HG03280 (cell line): ENCODE data around the gene FNDC3B.
"Not testable (repeated sequence)": the region's sequence is repeated elsewhere in the genome, so short reads cannot be mapped to it uniquely, and the experiment has no call there.

ENCODE experiments used
- ATAC-seq: cut with Tn5 transposase; IDR thresholded peaks from one replicate; pipeline ENCODE4 v1.9.1; 2021; ENCODE audit warnings: mild to moderate bottlenecking, moderate library complexity; ENCODE audit not compliant: unreplicated experiment

Gene FNDC3B

DNA sequence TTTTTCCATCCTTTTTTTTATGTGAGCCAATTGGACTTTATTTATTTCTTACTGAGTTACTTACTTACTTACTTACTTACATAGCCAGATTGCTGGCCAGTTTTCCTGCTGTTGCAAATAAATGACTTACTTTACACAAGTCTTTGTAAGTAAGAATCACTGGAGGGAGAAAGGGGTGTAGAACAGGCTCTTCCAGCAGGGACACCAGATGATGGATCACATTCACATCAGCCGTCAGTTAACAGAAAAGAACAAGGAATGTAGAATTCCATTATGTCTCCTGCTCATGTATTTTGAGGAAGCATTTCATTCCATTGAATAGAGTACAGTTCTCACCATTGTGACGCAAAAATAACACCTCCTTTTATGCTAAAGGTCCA lies 188.6 kb downstream of the FNDC3B start:
- no peak for ATAC-seq

DNA sequence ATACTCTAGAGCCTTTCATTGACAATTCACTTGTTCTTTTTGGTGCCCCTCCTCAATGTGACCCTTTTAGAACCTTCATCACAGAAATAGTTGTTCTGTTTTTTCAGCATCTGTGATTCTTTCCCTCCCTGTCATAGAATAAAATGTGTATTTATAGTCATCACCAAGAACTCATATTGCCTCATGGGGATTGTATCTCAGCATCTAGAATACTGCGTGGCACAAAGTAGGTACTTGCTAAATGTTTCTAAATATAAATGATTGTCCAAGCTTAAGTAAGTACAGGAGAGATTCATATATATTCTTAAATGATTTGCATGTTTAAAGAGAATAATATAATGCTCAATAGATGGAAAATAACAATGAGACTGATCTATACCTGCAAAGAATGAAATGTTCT lies 190.1 kb downstream of the FNDC3B start:
- ATAC-seq = no peak

DNA sequence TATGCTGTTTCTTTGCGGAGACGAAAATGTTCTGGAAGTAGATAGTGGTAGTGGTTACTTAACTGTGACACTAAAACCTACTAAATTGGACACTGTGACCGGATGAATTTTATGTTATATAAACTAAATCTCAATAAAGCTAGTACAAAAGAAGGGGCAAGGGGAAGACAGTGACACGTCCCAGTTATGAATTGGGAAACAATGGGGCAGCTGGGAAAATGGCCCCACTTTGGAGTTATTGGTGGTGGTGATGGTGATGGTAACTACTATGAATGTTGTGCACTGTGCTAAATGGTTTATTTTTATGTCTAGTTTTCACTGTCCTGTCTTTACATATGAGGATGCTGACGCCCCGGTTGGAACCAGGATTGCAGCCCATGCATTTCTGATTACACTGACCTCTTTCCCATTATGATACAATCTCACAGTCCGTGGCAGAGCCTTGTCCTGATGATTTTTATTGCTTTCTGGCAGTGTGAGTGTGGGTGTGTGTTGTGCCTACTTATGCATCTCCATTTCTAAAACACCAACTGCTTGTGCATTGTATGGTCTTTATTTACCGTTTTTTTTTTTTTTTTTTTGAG lies 192.0 kb downstream of the FNDC3B start:
- no peak for ATAC-seq

DNA sequence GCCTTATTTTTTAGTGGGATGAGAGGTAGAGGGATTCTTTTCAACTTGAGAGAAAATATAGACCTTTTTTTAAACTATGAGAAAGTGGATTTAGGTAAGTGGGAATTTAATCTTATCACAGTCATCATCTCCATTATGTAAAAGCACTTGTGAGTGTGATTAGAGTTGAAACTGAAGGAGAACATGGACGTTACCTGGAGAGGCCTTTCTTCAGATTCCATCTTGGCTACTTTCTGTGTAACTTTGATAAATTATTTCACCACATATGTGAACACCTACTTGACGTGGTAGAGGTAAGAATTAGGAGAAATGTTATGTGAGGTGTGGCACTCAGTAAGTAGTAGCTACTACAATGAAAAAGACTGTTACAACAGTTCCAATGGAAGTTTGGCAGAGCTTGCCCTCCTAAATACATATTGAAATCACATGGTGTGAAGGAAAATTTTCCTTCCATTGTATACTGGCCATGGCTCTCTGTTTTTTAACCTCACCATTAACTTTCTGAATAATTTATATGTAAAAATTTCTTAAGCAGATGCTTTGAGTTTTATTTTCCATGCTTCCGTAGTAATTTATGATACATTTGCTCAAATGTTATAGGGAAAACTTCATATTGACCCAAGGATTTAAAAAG lies 193.3 kb downstream of the FNDC3B start:
- no peak for ATAC-seq

DNA sequence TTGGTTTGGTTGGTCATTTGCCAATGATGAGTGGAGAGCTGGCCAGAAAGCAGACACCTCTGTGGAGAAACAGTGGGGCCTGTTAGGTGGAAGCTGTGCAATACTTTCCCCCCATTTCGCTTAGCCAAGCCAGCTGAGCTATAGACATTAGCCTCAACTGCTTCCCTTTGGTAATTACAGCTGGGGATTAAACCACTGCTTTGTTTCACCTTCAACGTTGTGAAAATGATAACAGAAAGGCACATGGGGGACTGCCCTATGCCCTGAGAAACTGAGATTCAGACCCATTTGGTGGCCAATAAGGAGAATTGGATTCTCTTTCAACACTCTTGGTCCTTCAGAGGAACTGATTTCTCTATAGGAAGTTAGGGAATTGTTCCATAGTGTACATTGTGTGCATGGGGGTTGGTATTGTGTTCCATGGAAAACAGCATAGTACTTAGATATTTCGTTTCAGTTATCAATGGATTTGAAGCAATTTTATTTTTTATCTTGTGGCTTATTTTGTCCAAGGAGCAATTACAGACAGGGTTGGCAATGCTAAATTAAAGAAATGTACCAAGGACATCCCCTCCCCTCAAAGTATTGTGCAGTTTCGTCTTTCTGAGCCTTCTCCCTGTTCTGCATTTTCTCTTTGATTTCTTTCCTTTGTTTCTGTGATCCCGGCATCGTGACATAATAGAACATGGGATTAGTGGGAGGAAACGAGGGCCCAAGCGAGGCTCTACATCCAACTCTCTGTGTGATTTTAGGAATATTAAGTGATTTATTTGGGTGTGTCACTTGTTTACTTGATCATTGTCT lies 194.3 kb downstream of the FNDC3B start:
- ATAC-seq = no peak

DNA sequence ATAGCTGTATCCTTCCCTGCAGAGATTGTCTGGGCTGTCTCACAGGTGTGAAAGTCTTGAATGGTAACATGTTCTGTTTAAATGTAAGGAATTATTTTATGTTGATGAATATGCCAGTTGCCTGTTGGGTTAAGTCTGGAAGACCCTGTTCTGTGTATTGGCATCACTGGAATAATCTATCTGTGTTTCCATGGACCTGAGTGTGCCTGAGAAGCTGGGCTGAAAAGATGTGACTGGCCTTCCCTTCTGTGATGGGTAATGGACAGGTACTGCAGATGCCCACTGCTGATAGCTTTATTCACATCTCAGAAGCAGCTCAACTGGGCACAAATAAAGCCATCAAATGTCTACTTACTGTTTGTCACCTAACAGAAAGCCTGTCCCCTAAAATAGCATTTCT lies 196.3 kb downstream of the FNDC3B start:
- ATAC-seq = no peak

DNA sequence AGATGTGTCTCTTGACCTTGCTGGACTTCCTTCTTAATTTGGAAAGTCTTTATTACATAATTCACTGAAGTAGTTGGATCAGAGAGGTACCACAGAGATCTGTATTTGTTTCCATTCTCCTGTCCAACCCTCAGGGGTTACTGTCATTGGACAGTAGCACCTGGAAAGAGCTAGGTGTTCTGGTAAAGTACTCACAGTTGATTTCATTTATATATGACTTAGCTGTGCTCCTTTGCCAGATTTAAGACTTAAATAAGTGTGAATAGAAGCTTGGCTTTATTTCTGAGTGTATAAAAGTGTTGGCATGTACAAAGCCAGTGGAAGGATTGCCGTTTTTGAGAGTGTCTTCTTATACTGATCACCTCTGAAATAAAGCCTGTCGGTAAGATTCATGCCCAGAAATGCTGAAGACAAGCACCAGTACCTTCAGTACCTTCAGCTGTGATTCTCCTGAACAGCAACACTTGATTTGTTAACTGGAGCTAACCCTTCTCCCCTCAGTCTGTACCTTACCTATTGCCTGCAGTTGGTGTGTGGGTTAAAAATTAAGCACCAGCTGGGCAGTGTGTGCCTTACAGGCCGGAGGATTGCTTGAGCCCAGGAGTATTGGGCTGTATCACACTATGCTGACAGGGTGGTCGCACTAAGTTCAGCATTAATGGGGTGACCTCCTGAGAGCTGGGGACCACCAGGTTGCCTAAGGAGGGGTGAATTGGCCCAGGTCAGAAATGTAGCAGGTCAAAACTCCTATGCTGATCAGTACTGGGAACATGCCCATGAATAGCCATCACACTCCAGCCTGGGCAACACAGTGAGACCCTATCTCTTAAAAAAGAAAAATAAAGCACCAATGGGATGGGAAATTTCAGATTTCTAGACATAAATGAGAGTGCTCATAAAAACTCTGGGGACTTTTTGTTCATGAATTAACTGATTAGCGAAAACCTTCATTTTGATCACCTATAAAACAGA lies 197.7 kb downstream of the FNDC3B start:
- ATAC-seq = no peak

DNA sequence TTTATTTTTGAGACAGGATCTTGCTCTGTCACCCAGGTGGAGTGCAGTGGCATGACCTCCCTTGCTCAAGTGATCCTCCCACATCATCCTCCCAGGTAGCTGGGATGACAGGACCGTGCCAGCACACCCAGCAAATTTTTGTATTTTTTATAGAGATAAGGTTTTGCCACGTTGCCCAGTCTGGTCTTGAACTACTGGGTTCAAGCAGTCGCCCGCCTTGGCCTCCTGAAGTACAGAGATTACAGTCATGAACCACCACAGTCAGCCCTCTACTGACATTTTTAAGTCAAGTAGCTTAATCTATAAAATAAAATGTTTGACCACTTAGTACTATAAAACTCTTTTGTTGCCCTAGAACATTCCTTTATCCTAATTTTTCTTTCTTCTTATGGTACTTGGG lies 198.8 kb downstream of the FNDC3B start:
- ATAC-seq = no peak

DNA sequence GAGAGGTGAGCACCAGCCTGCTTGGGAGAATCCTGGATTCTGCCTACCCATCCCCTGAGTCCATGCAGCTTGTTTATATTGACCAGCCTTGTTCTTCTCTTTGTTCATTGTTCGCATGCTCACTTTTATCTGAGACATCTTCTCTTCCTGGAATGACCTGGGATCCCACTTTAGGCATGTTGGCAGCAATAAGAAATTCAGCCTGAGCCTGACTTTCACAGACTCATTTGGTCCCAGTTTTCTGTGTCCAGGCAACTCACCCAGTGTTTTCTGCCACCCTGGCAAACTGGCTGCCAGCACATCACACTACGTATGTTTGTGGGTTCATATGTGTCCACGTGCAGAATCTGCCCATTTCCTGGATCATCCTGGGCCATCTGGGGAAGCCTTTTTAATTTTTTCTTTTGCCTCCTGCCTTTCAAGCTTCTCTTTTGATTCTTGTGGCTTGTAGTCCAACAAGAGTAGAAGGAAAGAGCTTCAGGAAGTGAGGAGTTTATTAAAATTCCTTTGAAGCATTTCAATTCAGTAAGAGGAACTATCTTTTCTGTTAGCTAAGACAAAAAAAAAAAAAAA lies 199.9 kb downstream of the FNDC3B start:
- no peak for ATAC-seq

DNA sequence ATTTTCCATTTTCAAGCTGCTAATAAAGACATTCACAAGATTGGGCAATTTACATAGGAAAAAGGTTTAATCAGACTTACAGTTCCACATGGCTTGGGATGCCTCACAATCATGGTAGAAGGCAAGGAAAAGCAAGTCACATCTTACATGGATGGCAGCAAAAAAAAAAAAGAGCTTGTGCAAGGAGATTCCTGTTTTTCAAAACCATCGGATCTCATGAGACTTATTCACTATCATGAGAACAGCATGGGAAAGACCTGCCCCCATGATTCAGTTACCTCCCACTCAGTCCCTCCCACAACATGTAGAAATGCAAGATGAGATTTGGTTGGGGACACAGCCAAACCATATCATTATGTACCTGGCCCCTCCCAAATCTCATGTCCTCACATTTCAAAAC lies 202.0 kb downstream of the FNDC3B start:
- ATAC-seq = no peak

DNA sequence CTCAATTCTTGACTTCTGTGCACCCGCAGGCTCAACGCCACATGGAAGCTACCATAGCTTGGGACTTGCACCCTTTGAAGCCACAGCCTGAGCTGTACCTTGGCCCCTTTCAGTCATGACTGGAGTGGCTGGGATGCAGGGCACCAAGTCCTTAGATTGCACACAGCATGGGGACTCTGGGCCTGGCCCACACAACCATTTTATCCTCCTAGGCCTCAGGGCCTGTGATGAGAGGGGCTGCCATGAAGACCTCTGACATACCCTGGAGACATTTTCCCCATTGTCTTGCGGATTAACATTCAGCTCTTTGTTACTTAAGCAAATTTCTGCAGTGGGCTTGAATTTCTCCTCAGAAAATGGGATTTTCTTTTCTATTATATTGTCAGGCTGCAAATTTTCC lies 203.1 kb downstream of the FNDC3B start:
- ATAC-seq = not testable (repeated sequence)

DNA sequence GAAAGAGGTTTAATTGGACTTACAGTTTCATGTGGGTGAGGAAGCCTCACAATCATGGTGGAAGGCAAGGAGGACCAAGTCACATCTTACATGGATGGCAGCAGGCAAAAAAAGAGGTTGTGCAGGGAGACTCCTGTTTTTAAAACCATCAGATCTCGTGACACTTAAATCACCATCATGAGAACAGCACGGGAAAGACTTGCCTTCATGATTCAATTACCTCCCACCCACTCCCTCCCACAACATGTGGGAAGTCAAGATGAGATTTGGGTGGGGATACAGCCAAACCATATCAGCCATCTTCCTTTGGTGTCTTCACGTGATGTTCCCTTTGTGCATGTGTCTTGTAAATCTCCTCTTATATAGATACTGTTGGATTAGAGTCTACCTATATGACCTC lies 204.0 kb downstream of the FNDC3B start:
- not testable (repeated sequence) for ATAC-seq

DNA sequence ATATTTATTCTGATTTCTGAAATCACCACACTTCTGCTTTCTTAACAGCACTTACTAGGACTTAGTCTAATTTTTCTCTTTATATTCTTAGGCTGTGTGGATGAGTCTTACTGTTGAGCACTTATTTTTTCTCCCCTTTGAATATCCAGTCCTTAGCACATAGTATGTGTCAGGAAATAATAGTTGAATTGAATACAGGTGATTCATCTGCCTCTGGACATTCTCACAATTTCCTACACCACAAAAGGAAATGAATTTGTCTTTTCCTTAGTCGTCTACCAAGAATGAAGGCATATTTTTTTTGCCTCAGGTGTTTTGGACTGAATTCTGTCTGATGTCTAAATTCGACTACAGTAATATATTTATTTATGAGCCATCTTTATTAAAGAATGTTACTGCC lies 204.6 kb downstream of the FNDC3B start:
- no peak for ATAC-seq

DNA sequence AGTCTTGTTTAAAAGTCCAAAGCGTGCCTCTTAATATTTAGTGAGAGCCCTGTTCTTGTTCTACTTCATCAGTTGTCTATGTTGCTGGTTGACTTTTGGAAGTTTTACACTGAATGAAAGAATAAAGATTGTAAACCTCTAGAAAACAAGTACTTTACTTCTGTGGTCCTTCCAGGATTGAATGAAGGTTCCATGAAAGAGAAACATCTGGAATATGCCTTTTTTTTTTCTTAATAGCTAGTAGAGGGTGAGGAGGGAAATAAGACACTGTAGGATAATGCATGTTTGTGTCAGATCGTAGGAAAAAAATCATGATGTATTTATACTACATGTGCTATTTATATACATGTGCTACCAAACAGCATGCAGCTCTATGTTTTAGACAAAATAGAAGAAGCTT lies 205.9 kb downstream of the FNDC3B start:
- no peak for ATAC-seq

DNA sequence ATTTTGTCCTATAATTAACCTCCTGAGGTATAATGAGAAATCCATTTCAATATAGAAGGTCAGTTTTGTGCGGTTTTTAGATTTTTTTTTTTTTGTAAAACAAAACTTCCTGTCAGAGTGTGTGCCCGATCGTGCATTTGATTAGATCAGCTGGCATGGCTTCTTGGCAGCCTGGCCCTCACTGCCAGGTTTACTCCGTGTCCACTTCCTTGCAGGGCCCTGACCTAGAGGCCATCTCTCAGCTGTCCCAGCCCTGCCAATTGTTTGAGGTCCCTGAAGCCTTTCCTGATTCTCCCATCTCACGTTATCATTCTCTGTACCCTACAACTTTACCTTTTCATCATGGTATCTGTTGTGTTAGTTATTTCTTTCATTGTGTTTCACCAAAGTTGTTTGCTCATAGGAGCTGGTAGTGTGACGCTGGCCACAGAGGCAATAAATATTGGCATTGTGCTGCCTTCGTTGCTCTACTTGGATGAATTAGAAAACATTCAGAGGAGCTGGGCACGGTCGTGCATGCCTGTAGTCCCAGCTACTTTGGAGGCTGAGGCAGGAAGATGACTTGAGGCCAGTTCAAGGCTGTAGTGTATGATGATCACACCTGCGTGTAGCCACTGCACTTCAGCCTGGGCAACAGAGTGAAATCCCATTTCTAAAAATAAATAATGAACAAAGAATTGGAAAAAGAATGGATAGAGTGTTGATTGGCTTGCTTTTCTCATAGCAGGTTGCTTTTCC lies 206.9 kb downstream of the FNDC3B start:
- ATAC-seq = no peak

DNA sequence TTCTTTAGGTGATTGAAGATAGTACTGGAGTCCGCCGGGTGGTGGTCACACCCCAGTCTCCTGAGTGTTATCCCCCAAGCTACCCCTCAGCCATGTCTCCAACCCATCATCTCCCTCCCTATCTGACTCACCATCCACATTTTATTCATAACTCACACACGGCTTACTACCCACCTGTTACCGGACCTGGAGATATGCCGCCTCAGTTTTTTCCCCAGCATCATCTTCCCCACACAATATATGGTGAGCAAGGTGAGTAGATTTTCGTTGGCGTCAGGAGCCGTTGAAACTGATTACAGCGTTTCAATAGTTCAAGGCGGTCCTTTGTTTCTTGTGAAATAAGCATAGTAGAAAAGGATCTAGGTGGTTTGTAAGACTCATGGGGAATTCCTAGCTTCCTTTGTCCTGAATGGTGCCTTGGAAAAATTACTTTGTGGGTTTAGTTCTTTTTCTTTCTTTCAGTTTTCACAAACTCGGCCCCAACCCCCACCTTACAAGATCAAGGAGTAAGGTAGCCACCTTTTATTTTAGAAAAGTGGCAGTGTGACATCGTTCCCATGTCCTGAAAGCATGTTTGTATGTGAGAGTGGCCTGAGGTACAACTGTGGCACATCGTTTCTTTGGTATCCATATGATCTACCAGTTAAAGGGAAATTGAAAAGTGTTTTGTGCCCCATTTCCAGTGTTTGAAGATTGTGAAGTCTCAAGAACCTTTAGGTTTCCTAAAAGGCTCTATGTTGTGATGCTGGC lies 208.3 kb downstream of the FNDC3B start:
- ATAC-seq = no peak

DNA sequence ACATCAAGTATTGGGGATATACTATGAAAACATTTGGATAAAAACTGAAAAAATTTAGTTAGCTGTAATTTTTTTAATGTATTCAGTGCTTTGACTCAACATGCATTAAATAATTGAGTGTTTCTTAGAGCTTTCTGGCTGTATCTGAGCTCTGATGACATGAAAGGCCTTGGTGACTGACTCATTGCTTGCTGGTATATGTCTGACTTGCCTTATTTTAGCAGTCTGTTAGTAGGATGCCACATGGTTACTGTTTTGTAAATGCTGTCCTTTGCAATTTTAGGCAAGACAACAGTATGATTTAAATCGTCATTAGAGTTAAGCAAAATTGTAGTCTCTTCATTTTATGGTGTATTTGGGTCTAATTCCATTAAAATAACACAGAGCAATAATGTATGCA lies 209.7 kb downstream of the FNDC3B start:
- no peak for ATAC-seq

DNA sequence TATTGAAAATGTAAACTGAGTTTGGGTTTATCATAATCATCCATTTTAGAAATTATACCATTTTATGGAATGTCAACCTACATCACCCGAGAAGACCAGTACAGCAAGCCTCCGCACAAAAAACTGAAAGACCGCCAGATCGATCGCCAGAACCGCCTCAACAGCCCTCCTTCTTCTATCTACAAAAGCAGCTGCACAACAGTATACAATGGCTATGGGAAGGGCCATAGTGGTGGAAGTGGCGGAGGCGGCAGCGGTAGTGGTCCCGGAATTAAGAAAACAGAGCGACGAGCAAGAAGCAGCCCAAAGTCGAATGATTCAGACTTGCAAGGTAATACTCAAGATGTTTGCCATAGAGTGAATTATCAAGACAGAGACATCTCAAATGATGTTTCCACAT lies 211.8 kb downstream of the FNDC3B start:
- ATAC-seq = no peak

DNA sequence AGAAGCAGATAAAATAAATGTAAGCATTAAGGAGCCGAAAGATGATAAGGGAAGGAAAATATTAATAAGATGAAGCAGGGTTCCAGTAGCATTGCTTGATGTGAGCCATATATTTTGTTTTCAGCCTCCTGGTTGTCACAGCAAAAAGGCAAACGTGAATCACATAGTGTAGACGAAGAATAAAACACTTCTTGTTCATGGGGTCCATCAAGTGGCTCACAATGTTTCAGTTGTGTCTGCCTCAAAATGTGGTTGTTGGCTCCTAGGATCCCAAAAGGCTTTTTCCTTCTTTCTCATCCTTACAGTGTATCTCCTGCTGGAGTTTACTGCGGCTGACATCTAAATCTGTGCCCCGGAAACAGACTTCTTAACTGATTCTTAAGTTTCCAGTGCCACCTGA lies 213.8 kb downstream of the FNDC3B start:
- no peak for ATAC-seq
